GM19324 (cell line): ENCODE results near the gene GRIK4.
A peak's percentile ranks its signal among the peaks of the same experiment; 100 is the strongest.

Experiments
- ATAC-seq: cut with Tn5 transposase; IDR thresholded peaks from one replicate; pipeline ENCODE4 v1.9.1; 2021; ENCODE audit warnings: mild to moderate bottlenecking, moderate library complexity; ENCODE audit not compliant: unreplicated experiment, low FRiP score

Gene GRIK4

DNA sequence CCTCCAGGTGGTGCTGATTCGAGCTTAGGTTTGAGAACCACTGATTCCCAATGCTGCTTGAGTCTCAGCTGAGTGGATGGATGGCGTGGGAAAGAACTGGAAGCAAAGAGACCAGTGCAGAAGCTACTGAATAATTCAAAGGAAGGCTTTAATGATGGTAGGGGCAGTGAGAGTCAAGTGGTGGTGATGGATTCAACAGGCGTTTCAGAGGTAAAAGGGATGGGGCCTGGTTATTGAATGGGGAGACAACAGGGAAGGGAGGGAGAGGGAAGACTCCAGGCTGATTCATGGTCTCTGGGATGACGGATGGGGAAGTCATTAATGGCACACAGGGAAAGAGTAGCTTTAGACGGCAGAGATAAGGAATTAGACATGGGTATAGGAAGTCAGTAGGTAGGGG is 408.0 kb downstream of the GRIK4 start:
- ATAC-seq, result no peak

DNA sequence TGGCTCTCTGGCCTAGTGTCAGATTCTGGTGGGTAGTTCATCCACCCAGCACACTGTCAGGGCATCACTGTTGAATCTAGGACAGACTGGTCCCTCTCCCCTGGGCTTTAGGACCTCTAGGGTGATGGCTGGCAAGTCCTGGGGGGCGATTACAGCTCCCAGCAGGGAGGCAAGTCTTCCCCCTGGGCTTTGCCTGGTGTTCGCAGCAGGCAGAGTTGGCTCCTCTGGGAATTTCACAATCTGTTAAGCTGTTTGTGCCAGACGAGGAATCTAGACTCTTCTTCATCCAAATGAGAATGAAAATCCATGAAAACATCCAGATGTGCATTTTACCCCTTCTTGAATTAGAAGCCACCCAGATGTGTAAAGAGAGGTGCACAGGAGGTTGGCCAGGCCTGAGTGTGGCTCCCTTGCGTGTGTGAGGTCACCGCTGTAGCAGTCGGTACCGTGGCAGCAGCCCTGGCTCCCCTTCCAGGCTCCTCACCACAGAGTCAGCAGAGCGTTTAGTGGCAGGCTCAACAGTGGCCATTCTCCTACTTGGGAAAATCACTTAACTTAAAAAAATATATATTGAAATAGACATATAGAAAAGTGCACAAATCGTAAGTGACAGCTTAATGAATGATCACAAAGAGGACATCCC is 412.4 kb downstream of the GRIK4 start:
- ATAC-seq, result no peak

DNA sequence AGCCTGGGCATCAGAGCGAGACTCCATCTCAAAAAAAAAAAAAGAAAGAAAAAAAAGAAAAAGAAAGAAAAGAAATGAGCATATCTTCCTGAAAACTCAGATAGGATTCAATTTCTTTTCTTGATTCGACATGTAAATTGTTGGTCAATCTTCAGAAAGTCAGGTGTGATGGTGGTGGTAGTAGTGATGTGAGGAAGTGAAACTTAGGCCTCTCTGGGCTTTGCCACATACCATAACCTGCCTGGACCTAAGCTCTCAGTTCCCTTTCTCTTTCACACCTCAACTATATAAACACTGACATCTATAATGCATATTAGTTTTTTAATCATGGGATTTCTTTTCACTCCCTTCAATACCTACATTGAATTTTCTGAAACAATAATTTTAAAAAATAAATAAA is 414.4 kb downstream of the GRIK4 start:
- peak; percentile 93 for ATAC-seq

DNA sequence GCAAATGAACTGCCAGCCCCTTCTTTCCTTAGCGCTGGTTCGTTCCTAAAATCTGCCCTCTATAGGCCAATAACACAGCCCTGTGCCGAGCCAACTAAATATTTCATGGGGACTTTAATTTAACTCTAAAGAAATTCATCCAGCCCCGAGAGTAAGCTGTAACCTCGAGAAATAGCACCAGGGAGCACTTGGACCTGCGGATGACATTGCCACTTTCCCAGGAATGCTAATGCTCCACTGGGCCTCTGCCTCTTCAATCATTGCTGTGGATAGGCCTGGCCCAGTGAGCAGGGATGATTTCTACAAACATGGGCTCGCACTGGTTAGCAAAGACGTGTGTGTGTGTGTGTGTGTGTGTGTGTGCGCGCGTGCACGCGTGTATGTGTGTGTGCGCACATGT is 417.1 kb downstream of the GRIK4 start:
- ATAC-seq, result no peak

DNA sequence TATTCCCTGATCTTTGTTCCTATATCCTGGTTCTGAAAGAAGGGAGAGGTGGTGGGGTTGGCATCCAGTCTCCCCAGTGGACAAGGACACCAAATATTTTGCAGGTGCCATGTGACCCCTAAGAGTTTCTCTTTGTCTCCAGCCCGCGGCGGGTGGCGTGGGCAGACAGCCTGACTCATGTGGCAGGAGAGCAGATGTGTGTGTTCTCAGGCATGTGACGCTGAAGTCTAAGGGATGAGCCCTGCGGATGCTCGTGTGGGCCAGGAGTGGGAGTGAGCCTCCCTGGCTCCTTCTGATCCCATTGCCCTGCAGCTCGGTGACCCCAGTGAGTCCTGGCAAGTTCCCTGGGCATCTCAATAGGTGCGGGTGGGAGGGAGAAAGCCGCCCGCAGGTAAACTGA is 417.5 kb downstream of the GRIK4 start:
- ATAC-seq, result no peak

DNA sequence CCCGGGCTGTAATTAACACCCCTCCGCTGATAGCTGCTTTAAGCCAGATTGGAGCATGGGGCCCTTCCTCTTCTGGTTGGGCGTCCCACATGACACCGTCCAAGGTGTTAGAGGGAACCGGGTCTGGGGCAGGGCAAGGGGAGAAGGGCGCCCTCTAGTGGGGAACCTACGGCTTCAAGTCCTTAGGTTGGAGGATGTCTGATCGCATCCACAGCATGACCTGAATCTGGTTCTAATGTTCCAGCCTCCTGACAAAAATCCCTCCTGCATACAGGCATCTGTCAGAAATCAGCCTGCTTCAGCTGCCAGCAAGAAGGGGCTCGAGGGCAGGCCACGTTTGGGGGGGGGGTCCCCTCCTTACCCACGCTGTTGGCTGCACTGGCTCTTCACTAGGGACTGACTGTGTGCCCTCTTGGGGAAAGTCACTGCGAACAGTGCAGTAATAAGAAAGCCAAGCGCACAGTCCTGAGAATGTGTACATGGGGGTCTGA is 418.2 kb downstream of the GRIK4 start:
- no peak for ATAC-seq

DNA sequence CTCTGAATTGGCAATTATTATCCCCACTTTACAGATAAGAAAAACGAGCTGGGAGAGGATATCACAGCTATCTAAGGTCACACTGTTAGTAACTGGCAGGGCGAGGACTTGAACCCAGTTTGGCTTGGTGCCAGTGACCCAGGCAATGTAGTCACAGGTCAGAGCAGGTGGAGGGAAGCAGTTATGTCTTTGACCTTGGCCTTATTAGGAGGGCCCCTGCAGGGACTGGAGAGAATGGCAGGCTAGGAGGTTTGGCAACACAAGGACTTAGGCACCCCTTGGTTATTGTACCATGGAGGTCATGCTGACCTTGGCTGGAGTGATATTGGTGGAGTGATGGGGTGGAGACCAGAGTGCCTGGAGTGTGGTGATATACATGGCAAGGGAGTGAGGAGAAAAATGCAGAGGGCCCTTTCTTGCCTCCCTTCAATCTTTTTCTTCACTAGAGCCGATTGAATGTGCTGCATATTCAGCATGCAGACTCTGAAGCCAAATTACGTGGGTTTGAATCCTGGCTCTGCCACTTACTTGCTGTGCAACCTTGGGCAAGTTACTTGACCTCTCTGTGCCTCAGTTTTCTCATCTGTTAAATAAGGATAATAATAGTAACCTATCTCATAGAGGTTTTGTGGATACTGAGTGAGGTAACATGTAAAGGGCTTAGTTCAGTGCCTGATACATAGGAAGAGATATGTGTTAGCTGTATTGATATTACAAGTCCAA is 419.7 kb downstream of the GRIK4 start:
- no peak for ATAC-seq

DNA sequence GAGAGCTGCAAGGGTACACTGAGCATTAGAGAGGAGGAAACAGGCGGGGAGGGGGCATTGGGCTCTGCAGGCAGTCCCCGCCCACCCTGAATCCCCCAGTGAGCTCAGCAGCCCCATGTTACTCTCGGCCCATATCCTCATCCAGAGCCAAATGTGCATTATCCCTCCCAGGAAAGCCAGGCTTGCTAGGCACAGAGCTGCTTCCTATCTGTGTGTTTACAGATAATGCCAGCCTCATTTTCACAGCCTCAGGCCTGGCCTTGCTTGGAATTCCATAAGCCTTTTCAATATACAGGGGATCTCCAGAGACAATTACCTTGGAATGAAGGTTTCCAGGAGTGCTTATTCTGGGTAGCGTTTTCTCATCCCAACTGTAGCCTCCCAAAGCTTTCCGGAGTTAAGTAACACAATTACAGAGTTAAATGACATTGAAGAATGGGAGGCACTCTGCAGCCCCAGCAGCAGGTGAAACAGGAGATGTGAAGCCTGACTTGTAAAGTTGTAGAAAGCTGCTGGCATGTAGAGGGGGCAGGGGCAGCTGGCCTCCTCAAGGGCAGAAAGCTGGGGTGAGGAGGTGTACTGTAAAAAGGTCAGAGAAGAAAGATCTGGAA is 420.9 kb downstream of the GRIK4 start:
- ATAC-seq, result no peak

DNA sequence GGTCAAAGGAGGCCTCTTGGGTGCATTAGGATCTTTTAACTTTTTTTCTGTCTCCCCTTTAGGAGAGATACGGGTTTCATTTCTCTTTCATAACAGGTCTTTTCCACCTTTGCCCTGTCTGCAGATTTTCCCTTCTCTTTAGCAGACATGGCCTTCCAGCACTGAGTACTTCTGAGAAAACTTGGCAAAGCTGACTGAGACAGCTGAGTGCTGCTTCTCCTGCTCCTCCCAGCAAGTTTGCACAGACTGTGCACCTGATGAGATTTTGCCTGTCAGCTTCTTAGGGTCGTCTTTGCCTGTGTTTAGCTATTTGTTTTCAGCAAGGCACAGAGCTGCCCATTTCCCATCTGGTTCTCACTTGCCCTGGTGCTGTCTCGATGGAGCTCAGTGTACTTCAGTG is 424.8 kb downstream of the GRIK4 start:
- ATAC-seq, result no peak

DNA sequence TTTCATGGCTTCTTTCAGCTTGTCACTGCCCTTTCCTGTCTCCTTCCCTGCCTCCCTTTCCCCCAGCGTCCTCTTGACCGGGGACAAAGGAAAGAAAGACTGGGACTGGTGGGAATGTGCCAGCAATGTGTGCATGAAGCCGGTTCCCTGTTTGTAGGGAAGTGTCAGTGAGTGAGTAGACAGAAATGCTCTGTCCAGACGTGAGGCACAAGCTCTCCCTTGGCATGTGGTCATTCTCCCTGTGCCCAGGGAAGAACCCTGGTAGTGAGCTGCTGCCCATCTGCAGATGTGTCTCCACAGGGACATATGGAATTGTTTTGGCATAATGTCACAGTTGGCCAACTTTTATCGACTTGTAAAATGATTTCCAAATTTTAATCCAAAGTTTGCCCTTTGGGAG is 426.0 kb downstream of the GRIK4 start:
- ATAC-seq, result no peak

DNA sequence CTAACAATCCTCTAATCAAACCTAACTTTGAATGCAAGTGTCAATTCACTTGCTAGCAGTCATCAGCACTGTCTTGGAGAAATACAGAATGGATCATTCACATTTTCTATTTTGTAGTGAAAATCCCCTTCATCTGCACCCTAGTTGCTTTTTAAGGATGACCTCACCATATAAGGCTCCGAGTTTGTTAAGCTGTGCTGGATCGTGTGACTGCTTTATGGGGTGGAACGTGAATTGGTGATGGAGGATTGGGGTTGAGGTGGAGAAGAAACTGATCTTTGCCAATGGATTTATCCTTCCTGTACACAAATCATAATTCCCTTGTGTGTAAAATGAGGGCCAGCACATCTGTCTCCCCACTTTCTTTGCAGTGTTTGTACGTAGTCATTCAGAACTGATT is 426.7 kb downstream of the GRIK4 start:
- no peak for ATAC-seq

DNA sequence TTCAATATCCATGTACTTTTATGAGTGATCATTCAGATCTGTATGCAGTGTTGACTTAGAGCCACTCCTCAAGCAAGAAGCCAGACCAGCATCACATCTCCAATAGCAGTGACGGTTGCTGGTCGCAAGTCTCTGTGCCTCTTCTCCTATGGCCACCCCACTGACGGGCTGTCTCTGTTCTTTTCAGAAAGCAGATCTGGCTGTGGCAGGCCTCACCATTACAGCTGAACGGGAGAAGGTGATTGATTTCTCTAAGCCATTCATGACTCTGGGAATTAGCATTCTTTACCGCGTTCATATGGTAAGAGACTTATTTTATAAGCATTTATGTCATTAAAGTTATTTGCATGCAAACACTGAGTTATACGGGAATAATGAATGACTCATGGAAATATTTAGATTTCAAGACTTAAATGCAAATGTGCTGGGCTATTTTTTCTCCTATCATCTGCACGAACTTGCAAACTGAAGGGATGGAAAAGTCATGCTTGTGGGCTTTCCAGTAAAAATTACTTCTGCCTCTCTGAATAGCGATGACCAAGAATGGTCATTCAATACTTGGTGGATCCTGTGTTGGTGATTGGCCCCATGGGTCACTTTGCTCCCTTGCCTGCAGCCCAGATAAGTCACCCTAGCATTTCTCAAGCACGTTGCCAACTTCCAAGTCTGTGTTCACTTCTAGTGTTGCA is 428.8 kb downstream of the GRIK4 start:
- ATAC-seq, result no peak

DNA sequence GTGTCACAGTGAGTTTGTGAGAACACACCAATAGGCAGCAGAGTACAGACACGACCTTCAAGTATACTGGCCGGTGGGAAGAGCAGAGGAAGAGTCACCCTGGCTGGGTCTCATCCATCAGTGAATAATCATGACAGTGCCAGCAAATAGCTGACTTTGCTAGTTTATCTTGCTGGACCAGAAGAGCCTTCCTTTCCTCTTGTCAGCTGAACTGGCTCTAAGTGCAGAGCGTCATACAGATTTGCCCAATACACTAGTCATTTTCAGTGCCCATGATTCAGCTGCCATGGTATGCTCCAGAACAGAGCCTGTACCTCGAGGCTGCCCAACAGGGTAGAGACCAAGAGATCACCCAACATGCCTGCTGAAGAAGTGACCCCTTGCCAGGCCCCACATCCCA is 429.5 kb downstream of the GRIK4 start:
- no peak for ATAC-seq

DNA sequence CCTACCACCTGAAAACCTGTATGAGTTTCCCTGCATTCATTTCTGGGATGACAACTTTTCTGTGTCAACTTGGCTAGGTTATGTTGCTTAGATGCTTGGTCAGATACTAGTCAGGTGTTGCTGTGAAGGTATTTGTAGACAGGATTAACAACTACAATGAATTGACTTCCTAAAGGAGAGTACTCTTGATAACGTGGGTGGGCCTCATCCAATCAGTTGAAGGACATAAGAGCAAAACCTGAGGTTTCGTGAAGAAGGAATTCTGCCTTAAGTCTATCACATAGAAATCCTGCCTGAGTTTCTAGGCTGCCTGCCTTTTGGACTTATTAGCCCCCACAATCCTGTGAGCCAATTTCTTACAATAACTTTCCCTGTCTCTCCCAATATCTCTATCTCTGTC is 431.2 kb downstream of the GRIK4 start:
- ATAC-seq, result no peak

DNA sequence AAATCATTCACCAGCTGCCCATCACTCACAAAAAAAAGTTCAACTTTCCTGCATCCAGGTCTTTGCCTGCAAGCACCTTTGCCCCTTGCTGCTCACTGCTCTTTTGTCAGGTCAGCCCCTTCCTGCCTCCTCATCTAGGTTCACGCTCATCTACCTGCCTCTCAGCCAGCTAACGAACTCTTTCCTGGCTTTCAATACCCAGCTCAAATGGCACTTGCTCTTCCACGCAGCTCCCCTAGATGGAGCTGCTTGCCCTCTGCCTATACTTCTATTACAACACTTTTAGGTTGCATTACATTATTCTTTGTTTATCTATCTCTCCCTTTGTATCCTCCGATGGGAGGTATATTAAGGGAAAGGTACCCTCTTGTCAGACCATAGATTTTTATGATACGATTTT is 433.5 kb downstream of the GRIK4 start:
- ATAC-seq, result no peak

DNA sequence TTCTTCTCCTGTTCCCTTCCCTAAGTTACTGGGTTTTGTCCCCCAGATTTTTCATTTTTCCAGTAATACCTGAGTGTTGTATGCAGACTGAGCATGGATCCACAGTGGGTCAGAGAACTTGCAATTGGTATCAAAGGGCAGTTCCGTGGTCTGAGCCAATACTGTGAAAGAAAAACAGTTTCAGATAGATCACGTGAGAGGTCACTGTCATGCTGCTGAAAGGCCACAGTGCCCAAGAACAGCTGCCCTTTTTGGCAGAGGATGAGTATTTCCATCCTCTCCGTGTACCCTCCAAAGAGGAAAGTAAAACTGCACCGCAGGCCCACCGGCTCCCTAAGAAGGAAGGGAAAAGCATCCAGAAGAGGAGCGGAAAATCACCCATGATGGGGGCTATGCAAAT is 439.3 kb downstream of the GRIK4 start:
- no peak for ATAC-seq

DNA sequence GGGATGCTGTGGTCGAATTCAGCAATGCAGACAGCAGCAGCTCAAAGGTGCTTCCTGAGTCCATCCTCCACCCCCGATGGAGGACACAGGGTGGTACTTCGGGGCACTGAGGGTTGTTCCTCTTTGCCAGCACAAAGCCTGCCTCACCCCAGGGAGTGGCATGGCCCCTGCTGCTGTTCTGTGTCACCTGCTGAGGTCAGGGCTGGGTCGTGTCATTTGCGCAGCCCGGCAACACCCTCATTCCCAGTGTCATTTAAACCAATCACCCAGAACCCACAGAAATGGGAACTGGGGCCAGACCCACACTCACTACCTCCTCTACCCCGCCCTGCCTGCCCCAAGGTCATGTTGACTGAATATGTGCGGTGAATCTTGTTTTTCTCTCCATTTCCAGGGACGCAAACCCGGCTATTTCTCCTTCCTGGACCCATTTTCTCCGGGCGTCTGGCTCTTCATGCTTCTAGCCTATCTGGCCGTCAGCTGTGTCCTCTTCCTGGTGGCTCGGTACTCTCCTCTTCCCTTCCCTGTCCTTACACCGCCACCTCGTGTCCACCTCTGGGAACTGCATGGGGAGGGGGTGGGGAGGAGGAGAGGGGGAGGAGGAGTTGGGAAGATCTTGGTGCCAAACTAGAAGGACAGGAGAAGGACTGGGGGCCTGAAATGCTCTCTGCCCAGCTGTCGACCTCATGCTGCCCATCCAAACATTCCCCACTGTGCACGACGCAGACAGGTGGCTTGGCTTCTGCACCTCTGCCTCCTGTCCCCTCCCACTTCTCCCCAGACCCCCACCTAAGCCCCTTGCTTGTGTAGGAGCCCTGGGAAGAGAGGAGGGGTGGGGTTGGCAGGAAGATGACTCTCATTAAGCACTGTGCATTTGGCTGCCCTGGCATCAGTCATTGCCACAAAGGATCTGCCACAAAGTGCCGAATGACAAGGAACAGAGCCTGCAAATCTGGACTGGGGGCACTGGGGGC is 441.2 kb downstream of the GRIK4 start:
- ATAC-seq, result no peak

DNA sequence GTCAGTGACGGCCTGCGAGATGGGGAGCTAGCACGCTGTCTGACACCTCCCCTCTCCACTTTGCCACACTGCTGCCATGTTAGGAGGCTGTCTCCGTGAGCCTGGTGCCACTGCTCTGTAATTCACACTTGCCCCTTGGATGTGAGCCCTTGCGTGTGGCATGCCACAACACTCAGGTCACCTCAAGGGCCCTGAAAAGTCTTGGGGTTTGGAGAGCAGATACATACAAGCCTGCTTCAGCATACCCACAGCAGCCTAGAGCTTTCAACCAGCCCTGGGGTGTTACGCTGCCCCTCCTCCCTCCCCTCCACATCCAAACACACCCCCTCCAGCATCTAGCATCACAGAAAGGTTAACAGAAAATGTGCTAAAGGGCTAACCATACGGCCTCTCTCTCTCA is 442.8 kb downstream of the GRIK4 start:
- ATAC-seq, result no peak

DNA sequence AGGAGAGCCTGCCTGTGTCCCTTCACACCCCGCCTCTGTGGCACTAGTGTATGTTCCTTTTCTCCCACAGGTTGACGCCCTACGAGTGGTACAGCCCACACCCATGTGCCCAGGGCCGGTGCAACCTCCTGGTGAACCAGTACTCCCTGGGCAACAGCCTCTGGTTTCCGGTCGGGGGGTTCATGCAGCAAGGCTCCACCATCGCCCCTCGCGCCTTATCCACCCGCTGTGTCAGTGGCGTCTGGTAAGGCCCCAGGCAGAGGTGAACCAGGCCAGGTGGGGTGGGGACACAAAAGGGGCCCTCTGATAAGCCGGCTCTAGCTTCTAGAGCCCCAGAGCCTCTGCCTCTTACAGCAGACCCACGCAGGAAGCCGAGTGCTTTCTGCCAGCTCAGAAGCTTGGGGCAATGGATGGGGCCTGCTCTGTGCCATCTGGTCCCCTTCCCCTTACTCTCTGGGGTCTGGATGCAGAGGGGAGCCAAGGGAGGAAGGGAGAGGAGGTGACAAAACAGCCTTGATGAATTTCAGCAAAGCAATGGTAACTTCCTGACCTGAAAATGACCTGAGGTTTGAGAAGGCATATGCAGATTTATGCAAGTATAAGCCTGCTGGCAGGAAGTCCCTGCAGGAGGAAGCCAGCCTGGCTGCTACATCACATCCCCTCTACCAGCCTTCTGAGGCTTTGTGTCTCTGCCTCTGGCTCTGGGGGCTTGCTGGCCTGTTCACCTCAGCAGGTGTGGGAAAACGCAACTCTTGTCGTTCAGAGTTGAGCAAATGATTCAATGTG is 445.4 kb downstream of the GRIK4 start:
- ATAC-seq, result no peak
